ENCODE data around the gene TSPAN13. TPM values are rescaled to one million over a fixed set of nuclear protein-coding genes. Genes with fewer than 3 reads are reported as not detected.

The TSPAN13 gene
- total and polyA plus RNA-seq, 2 donors (not counting 1 experiment from before 2014, with no cell fraction given), result 23.0 to 26.2 TPM

GRCh38 chr7:16724344-16724743 is 29.2 kb upstream of the TSPAN13 start:
- H3K9me3 ChIP-seq (ENCODE audit: control extremely low read depth in 1 of 3, control insufficient read depth in 2 of 3, insufficient read depth in 1 of 3, low read length in 2 of 3), result no peaks in the 10 kb centered on the region
- intact Hi-C loops (cut with micrococcal nuclease), result no loop called here
- H3K27me3 ChIP-seq (replicated peaks in 1 of 4; ENCODE audit: control extremely low read depth in 1 of 4, control insufficient read depth in 3 of 4, insufficient read depth in 4 of 4, low read length in 3 of 4), result no peaks in the 10 kb centered on the region
- H4K20me1 ChIP-seq (ENCODE audit: control insufficient read depth, insufficient read depth, low read length, poor library complexity, severe bottlenecking), result no peaks in the 10 kb centered on the region
- H3K4me3 Mint-ChIP-seq, result no peak overlapping the region
- CTCF ChIA-PET, result no interaction called here
- POLR2A ChIA-PET, result no interaction called here
- H3K4me1 Mint-ChIP-seq, result no peaks in the 10 kb centered on the region
- no peaks in the 10 kb centered on the region for H3K36me3 ChIP-seq (replicated peaks in 1 of 2; ENCODE audit: control extremely low read depth in 1 of 2, control insufficient read depth in 1 of 2, extremely low read depth in 1 of 2, insufficient read depth in 2 of 2, low read length in 1 of 2)
- no CpG with 5 or more reads among the region's 1 CpG for WGBS (ENCODE audit: insufficient coverage)
- no peak overlapping the region for H2AFZ ChIP-seq (ENCODE audit: insufficient read depth, low read depth, low read length, poor library complexity, severe bottlenecking)
- DNase-seq (no peak), ATAC-seq (ENCODE audit: low read depth) (no peak)
- no peak overlapping the region for H3K4me3 ChIP-seq (ENCODE audit: control extremely low read depth in 1 of 5, extremely low read depth in 1 of 5, insufficient read depth in 1 of 5, low read depth in 2 of 5, low read length in 4 of 5)
- no peak overlapping the region for H3K27ac ChIP-seq (ENCODE audit: low read length in 2 of 2)
- no peaks in the 10 kb centered on the region for H3K4me1 ChIP-seq (ENCODE audit: control insufficient read depth in 2 of 2, insufficient read depth in 2 of 2, low read length in 2 of 2)
- H3K9ac ChIP-seq (ENCODE audit: low read length), result no peak overlapping the region
- no peaks in the 10 kb centered on the region for H3K9me3 Mint-ChIP-seq (ENCODE audit: insufficient read depth)
- no peaks in the 10 kb centered on the region for H3K27me3 Mint-ChIP-seq
- H3K79me2 ChIP-seq (ENCODE audit: control insufficient read depth, insufficient read depth, low read length), result no peaks in the 10 kb centered on the region
- H3K4me2 ChIP-seq (replicated peaks; ENCODE audit: low read depth, low read length, poor library complexity, severe bottlenecking), result no peak overlapping the region
- no peak overlapping the region for H3K27ac Mint-ChIP-seq
- no peak for TF ChIP-seq CTCF (IDR thresholded peaks at IDR 0.05)

- Histone ChIP-seq H3K27me3 (replicated peaks in 1 of 4; ENCODE audit: control extremely low read depth in 1 of 4, control insufficient read depth in 3 of 4, insufficient read depth in 4 of 4, low read length in 3 of 4) (no peaks in the 10 kb centered on the region), H2AFZ (ENCODE audit: insufficient read depth, low read depth, low read length, poor library complexity, severe bottlenecking) (no peak overlapping the region), H3K27ac (ENCODE audit: low read length in 2 of 2) (no peak overlapping the region), H3K36me3 (replicated peaks in 1 of 2; ENCODE audit: control extremely low read depth in 1 of 2, control insufficient read depth in 1 of 2, extremely low read depth in 1 of 2, insufficient read depth in 2 of 2, low read length in 1 of 2) (no peaks in the 10 kb centered on the region), H3K79me2 (ENCODE audit: control insufficient read depth, insufficient read depth, low read length) (no peaks in the 10 kb centered on the region), H3K9ac (ENCODE audit: low read length) (no peak overlapping the region), H3K9me3 (ENCODE audit: control extremely low read depth in 1 of 3, control insufficient read depth in 2 of 3, insufficient read depth in 1 of 3, low read length in 2 of 3) (no peaks in the 10 kb centered on the region), H4K20me1 (ENCODE audit: control insufficient read depth, insufficient read depth, low read length, poor library complexity, severe bottlenecking) (no peaks in the 10 kb centered on the region), H3K4me2 (replicated peaks; ENCODE audit: low read depth, low read length, poor library complexity, severe bottlenecking) (no peak overlapping the region), H3K4me3 (ENCODE audit: control extremely low read depth in 1 of 5, extremely low read depth in 1 of 5, insufficient read depth in 1 of 5, low read depth in 2 of 5, low read length in 4 of 5) (no peak overlapping the region), H3K4me1 (ENCODE audit: control insufficient read depth in 2 of 2, insufficient read depth in 2 of 2, low read length in 2 of 2) (no peaks in the 10 kb centered on the region)
- DNase-seq, result no peak
- Mint-ChIP-seq H3K4me1 (no peaks in the 10 kb centered on the region), H3K9me3 (ENCODE audit: insufficient read depth) (no peaks in the 10 kb centered on the region), H3K27ac (no peak overlapping the region), H3K27me3 (no peaks in the 10 kb centered on the region), H3K4me3 (no peak overlapping the region)
- CTCF ChIA-PET, result no interaction called here
- no peak for TF ChIP-seq CTCF (IDR thresholded peaks at IDR 0.05)
- TF ChIP-seq EZH2 (IDR thresholded peaks at IDR 0.05; ENCODE audit: borderline replicate concordance, insufficient read depth, low read depth, low read length, poor library complexity, severe bottlenecking), result no peak
- intact Hi-C loops (cut with micrococcal nuclease), result no loop called here
- WGBS (ENCODE audit: insufficient coverage), result no CpG with 5 or more reads among the region's 2 CpGs
- POLR2A ChIA-PET, result no interaction called here
- no peak for ATAC-seq (ENCODE audit: low read depth)
These were observed 27.4 kb upstream of the TSPAN13 start for GRCh38 chr7:16726189-16726588.

Data from B cell (primary cell).